CD4-positive, alpha-beta T cell treated with Interleukin-15 for 4 hours (primary cell): ENCODE measurements around the gene ADA.

ENCODE experiments used
- DNase-seq: peaks from one replicate; pipeline ENCODE4 v3.0.0-alpha.2; 2020; ENCODE audit warnings: low spot score

The ADA gene

DNA sequence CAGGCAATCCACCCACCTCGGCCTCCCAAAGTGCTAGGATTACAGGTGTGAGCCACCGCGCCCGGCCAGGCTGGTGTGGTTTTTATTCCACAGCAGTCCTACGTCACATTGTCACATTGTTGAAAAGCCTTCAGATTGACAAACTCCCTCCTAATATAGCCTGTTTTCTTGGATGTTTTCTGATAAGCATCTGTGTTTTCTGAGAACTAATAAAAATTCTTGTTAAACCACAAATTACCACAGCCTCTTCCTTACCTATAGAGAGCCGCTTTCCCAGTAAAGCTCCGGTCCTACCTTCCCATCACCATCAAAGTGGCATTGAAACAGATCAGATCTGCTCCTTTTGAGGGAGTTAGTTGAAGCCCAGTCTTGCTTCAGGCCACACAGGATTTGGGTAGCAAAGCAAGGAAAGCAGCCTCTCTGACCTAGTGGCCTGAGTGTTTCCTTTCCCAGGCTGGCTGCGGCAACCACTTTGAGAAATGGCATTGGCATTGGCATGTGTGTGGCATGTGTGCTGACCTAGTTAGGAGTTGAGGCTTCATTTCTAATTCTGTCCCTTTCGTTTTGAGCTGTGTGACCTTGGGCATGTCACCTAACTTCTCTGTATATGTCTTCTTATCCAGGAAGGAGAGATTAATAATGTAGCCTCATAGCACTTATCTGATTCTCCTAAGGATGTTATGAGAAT lies 70.8 kb downstream of the ADA start:
- no peak for DNase-seq

DNA sequence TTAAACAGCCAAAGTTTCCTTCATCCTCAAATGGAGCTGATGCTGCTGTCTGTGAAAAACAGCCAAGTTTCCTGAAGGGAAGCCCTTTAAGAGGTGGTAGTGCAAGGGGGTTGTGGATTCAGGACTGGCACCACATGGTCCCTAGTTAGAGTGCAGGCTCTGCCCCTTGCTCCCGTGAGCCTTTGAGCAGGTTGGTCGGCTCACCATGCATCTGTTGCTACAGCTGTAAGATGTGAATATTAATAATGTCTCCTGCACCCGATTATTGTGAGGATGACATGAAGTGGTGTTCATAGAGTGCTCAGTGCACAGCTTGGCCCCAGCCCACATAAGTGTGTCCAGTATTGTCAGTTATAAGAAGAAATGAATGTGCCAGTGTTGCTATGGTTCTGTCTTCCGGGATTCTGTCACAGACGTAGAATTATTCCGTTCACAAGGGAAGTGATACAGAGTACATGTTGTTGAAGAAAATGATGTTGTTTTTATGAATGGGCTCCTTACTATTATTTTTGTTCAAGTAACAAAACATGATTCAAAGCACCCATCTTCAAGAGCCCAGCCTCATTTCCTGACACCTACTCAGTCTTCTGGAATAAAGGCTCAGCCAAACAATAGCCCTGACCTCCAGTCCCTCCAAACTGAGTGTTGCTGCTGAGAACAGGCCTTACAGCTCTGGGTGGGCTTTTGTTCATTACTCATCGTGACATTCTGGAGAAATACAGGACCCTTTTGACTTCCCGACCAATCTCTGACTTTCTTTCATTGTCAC lies 72.0 kb downstream of the ADA start:
- DNase-seq: no peak

DNA sequence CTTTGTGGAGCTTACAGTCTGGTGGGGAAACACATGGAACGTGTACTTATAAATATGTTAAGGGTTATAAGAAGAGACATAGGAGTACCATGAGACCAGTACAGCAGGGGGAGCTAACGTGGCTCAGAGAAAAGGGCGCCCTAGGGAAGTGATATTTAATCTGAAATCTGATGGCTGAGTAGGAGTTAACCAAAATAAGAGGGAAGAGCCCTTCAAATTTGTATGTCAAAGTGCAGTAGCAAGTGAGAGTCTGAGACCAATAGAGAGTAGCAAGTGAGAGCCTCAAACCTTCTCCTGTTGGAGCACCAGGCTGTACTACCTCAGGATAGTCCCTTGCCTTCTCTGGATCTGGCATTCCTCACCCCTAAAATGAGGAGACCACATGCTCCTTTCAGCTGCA lies 75.2 kb downstream of the ADA start:
- no peak for DNase-seq

DNA sequence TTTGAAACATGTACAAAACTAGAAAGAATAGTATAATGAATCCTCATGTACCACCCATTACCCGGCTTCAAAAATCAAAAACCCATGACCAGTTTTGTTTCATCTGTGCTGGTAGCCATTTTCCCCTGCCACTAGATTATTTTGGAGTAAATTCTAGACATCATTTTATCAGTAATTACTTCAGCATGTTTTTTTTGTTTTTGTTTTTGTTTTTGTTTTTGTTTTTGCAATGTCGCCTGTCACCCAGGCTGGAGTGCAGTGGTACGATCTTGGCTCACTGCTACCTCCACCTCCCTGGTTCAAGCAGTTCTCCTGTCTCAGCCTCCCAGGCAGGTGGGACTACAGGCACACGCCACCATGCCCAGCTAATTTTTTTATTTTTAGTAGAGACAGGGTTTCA lies 77.1 kb downstream of the ADA start:
- DNase-seq: no peak

DNA sequence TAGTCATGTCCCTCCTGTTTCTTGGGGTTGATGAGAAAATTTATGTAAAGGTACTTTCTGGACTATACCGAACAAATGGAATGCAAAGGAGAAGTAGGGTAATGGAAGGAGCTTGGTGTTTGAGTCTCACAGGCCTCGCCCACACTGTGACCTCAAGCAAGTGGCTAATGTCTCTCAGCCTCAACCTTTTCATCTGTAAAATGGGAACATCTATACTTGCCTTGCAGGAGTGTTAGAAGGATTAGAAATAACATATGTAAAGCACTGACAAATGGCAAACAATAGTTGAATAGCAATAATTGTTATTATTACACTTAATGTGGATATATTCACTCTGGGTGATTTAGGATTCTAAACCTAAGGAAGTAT lies 78.0 kb downstream of the ADA start:
- no peak for DNase-seq

- DNase-seq: no peak
Measured at GRCh38 chr20:44572551-44573500, 78.7 kb downstream of the ADA start.

DNA sequence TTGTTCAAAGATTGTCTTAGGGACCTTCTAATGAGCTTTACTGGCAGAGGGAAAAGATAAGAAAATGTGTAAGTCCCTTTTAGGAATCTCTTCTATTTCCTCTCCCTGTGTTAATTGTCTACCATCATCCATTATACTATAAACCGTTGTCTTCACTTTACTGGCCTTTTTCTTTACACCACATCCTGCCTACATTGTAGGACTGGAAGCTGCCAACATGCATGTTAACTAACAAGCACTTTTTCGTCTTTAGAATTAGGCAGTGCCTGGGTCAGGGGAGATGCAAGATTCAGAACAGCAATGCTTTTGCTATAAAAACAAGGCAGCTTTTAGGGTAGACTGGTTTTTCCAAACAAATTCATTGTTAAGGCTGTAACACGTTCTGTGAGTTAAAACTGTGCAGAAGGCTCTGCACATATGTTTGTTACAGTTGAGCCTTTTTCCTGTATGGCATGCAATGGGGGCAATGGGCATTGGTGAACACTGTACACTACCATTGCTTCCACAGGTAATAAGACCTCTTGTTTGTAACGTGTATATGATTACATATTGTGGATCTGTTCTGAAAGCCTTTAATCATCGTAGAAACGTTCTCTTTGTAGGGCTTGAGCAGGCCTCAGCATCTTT lies 80.0 kb downstream of the ADA start:
- no peak for DNase-seq

GRCh38 chr20:44570367-44570766 lies 81.1 kb downstream of the ADA start:
- no peak for DNase-seq
